ENCODE measurements around the gene TCF4.

TCF4 gene

GRCh38 chr18:55214969-55215368 is 373.0 kb downstream of the TCF4 start (continued):
- no peak for TF ChIP-seq ZNF692 (tag by site-specific recombination; IDR thresholded peaks at IDR 0.05)
- no peak for TF ChIP-seq ZNF704 (tag by site-specific recombination; IDR thresholded peaks at IDR 0.05)
- no peak for TF ChIP-seq ZNF214 (tag by site-specific recombination; IDR thresholded peaks at IDR 0.05; ENCODE audit: borderline replicate concordance)
- no peak for TF ChIP-seq HOXA7 (CRISPR knock-in tag; IDR thresholded peaks at IDR 0.05; ENCODE audit: borderline replicate concordance)
- no peak for TF ChIP-seq SETDB1 (IDR thresholded peaks at IDR 0.05; ENCODE audit: insufficient read length, low read length)
- no peak for TF ChIP-seq IKZF3 (tag by site-specific recombination; IDR thresholded peaks at IDR 0.05)
- no peak for TF ChIP-seq ZNF121 (tag by site-specific recombination; IDR thresholded peaks at IDR 0.05)

GRCh38 chr18:55214534-55214933 is 373.5 kb downstream of the TCF4 start:
- no peak overlapping the region for H3K4me3 ChIP-seq (ENCODE audit: low read depth, low read length)
- POLR2A ChIA-PET, result interaction anchor here (1.1 kb wide), 1 partner anchor 18 kb away, joined by 3 read pairs; no protein-coding TSS in a partner anchor
- H3K27ac ChIP-seq (ENCODE audit: extremely low read depth, low read depth, low read length), result no peak overlapping the region
- H3K36me3 ChIP-seq (ENCODE audit: control insufficient read depth in 2 of 2, insufficient read depth in 1 of 2, low read length in 2 of 2), result no peaks in the 10 kb centered on the region
- no peaks in the 10 kb centered on the region for H3K9me3 ChIP-seq (ENCODE audit: control insufficient read depth, insufficient read depth, low read depth, low read length)
- TF ChIP-seq ZNF776 (tag by site-specific recombination; IDR thresholded peaks at IDR 0.05; ENCODE audit: borderline replicate concordance) (no peak), KLF1 (tag by site-specific recombination; IDR thresholded peaks at IDR 0.05) (no peak), KLF17 (tag by site-specific recombination; IDR thresholded peaks at IDR 0.05) (no peak), ZNF114 (tag by site-specific recombination; IDR thresholded peaks at IDR 0.05) (no peak), REPIN1 (tag by site-specific recombination; IDR thresholded peaks at IDR 0.05; ENCODE audit: low read depth) (no peak), ZNF19 (tag by site-specific recombination; IDR thresholded peaks at IDR 0.05; ENCODE audit: low read depth) (no peak), ZFHX2 (tag by site-specific recombination; conservative IDR thresholded peaks at IDR 0.05) (no peak), ZNF174 (tag by site-specific recombination; IDR thresholded peaks at IDR 0.05) (no peak), ZNF514 (tag by site-specific recombination; IDR thresholded peaks at IDR 0.05) (no peak), SCRT1 (tag by site-specific recombination; IDR thresholded peaks at IDR 0.05; ENCODE audit: borderline replicate concordance) (no peak), ZNF510 (tag by site-specific recombination; IDR thresholded peaks at IDR 0.05; ENCODE audit: insufficient replicate concordance) (no peak), ZNF600 (tag by site-specific recombination; IDR thresholded peaks at IDR 0.05) (no peak), OSR2 (tag by site-specific recombination; IDR thresholded peaks at IDR 0.05) (no peak), BCL11A (tag by site-specific recombination; IDR thresholded peaks at IDR 0.05; ENCODE audit: low read depth) (no peak), PRDM1 (tag by site-specific recombination; IDR thresholded peaks at IDR 0.05) (no peak)
- no peaks in the 10 kb centered on the region for H3K4me1 ChIP-seq (ENCODE audit: control insufficient read depth, insufficient read depth, low read length)
- CTCF ChIA-PET, result interaction anchor here (1.2 kb wide), 1 partner anchor 11 kb away, joined by 3 read pairs; no protein-coding TSS in a partner anchor

- ChIA-PET POLR2A (interaction anchor here (1.1 kb wide), 1 partner anchor 17 kb away, joined by 3 read pairs; no protein-coding TSS in a partner anchor), CTCF (interaction anchor here (0.6 to 1.1 kb wide), 2 partner anchors 61 to 202 kb away, joined by 3 to 5 read pairs; no protein-coding TSS in a partner anchor)
- Histone ChIP-seq H3K27ac (ENCODE audit: extremely low read depth, low read depth, low read length) (no peak overlapping the region), H3K4me3 (ENCODE audit: low read depth, low read length) (no peak overlapping the region), H3K36me3 (ENCODE audit: control insufficient read depth in 2 of 2, insufficient read depth in 1 of 2, low read length in 2 of 2) (no peaks in the 10 kb centered on the region), H3K9me3 (ENCODE audit: control insufficient read depth, insufficient read depth, low read depth, low read length) (no peaks in the 10 kb centered on the region), H3K4me1 (ENCODE audit: control insufficient read depth, insufficient read depth, low read length) (no peaks in the 10 kb centered on the region)
- no peak for TF ChIP-seq MEIS1 (CRISPR knock-in tag; IDR thresholded peaks at IDR 0.05; ENCODE audit: borderline replicate concordance)
- TF ChIP-seq IKZF3 (tag by site-specific recombination; IDR thresholded peaks at IDR 0.05), result no peak
- TF ChIP-seq PRDM6 (tag by site-specific recombination; IDR thresholded peaks at IDR 0.05), result no peak
- no peak for TF ChIP-seq TCF7L2 (IDR thresholded peaks at IDR 0.05; ENCODE audit: borderline replicate concordance, low read depth, low read length)
- TF ChIP-seq ZFP41 (tag by site-specific recombination; IDR thresholded peaks at IDR 0.05; ENCODE audit: borderline replicate concordance), result no peak
- TF ChIP-seq ZNF76 (tag by site-specific recombination; IDR thresholded peaks at IDR 0.05; ENCODE audit: borderline replicate concordance, low read depth), result no peak
- TF ChIP-seq AEBP2 (tag by site-specific recombination; IDR thresholded peaks at IDR 0.05; ENCODE audit: borderline replicate concordance), result no peak
Observed at GRCh38 chr18:55213586-55213985, 374.4 kb downstream of the TCF4 start.
